ENCODE results near the gene EGLN2.
"Not testable (repeated sequence)": the region's sequence is repeated elsewhere in the genome, so short reads cannot be mapped to it uniquely, and the experiment has no call there.

Gene EGLN2

DNA sequence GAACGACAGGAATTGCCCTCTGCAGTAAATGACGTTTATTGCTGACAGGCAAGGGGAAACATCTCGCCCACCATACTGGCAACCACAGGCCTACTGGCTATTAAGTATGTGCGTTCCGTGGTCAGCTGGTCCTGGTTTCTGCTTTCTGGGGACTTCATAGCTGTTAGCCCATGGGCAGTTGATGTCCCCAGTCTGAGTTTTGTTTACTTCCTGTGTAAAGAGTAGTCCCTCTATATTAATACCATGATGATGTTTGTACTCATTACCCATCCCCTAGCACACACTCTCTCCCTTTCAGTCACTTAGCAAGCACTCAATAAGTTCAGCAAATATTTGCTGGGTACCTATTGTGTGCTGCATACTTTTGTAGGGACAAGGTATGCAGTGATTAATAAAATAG, 30.1 kb upstream of the EGLN2 start:
- no peak for DNase-seq (ENCODE audit: extremely low read depth, low read depth)
- TF ChIP-seq, protein P1, sequence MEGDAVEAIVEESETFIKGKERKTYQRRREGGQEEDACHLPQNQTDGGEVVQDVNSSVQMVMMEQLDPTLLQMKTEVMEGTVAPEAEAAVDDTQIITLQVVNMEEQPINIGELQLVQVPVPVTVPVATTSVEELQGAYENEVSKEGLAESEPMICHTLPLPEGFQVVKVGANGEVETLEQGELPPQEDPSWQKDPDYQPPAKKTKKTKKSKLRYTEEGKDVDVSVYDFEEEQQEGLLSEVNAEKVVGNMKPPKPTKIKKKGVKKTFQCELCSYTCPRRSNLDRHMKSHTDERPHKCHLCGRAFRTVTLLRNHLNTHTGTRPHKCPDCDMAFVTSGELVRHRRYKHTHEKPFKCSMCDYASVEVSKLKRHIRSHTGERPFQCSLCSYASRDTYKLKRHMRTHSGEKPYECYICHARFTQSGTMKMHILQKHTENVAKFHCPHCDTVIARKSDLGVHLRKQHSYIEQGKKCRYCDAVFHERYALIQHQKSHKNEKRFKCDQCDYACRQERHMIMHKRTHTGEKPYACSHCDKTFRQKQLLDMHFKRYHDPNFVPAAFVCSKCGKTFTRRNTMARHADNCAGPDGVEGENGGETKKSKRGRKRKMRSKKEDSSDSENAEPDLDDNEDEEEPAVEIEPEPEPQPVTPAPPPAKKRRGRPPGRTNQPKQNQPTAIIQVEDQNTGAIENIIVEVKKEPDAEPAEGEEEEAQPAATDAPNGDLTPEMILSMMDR (IDR thresholded peaks at IDR 0.05; ENCODE audit: low read depth, low read length), result no peak

DNA sequence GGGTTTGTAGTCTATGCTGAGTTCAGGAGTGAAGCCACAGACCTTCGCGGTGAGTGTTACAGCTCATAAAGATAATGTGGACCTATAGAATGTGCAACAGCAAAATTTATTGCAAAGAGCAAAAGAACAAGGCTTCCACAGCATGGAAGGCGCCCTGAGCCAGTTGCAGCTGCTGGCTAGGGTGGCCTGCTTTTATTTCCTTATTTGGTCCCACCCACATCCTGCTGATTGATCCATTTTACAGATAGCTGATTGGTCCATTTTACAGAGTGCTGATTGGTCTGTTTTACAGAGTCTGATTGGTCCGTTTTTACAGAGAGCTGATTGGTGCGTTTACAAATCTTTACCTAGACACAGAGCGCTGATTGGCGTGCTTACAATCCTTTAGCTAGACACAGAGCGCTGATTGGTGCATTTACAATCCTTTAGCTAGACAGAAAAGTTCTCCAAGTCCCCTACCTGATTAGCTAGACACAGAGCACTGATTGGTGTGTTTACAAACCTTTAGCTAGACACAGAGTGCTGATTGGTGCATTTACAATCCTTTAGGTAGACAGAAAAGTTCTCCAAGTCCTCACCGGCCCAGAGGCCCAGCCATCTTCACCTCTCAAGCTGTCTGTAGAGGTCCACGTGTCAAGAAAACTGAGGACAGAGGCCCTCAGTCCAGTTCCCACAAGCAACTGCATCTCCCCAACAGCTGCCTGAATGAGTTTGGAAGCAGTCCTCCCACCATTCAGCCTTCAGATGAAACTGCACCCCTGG, 27.7 kb upstream of the EGLN2 start:
- DNase-seq (ENCODE audit: extremely low read depth, low read depth), result not testable (repeated sequence)

DNA sequence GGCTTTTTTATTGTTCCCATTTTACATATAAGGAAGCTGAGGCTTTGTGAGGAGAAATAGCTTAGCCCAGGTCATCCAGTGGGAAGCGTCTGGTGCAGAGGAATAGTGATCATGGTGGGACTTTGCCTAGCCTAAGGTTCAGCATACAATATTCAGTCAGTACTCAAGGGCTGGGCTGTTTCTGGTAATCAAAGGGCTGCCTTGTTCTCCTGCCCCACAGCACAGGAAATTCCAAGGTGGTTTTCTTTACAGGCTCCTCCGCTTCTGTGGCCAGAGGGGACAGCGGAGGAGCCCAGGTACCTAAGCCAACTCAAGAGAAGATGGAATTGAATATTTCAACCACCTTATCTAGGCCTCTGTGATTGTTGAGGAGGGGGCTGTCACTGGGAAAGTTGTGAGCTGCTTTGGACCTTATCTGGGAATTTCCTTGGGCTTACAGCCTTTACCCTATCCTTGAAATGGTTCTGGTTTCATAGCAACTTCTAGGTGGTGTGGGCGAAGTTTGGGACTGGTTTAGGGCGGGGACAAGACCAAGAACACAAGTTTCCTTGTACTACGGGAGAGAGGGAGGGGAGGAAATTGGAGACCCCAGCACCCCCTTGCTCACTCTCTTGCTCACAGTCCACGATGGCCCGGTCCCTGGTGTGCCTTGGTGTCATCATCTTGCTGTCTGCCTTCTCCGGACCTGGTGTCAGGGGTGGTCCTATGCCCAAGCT, 23.9 kb upstream of the EGLN2 start, which contains the start of gene MIA:
Gene MIA, plus strand, starts transcription at position 606 of the 716 bp plus-strand sequence. Its CDS starts 22 bp downstream, at position 628.
- DNase-seq (ENCODE audit: extremely low read depth, low read depth), result no peak
- TF ChIP-seq, protein P1 (IDR thresholded peaks at IDR 0.05; ENCODE audit: low read depth, low read length), result no peak

DNA sequence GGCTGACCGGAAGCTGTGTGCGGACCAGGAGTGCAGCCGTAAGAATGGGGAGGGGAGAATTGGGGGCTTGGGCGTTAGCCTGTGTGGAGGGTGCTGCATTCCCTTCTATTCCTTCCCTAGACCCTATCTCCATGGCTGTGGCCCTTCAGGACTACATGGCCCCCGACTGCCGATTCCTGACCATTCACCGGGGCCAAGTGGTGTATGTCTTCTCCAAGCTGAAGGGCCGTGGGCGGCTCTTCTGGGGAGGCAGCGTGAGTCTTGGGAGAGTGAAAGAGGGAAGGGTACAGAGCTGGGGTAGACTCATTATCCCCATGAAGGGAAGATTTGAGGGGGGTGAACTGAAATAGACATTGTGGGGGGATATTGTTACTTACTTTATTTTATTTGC, 23.4 kb upstream of the EGLN2 start:
- TF ChIP-seq, protein P1 (IDR thresholded peaks at IDR 0.05; ENCODE audit: low read depth, low read length), result no peak
- DNase-seq (ENCODE audit: extremely low read depth, low read depth), result no peak

DNA sequence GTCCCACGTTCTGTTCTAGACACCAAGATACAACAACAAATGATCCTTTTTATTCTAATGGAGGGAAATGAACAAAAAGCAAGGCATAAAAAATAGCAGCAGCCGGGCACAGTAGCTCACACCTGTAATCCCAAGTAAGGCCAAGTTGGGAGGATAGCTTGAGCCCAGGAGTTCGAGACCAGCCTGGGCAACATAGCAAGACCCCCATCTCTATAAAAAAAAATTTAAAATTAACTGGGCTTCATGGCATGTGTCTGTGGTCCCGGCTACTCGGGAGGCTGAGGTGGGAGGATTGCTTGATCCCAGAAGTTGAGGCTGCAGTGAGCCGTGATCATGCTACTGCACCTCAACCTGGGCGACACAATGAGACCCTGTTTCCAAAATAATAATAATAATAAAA, 22.6 kb upstream of the EGLN2 start:
- TF ChIP-seq, protein P1 (IDR thresholded peaks at IDR 0.05; ENCODE audit: low read depth, low read length), result no peak
- DNase-seq (ENCODE audit: extremely low read depth, low read depth), result no peak

DNA sequence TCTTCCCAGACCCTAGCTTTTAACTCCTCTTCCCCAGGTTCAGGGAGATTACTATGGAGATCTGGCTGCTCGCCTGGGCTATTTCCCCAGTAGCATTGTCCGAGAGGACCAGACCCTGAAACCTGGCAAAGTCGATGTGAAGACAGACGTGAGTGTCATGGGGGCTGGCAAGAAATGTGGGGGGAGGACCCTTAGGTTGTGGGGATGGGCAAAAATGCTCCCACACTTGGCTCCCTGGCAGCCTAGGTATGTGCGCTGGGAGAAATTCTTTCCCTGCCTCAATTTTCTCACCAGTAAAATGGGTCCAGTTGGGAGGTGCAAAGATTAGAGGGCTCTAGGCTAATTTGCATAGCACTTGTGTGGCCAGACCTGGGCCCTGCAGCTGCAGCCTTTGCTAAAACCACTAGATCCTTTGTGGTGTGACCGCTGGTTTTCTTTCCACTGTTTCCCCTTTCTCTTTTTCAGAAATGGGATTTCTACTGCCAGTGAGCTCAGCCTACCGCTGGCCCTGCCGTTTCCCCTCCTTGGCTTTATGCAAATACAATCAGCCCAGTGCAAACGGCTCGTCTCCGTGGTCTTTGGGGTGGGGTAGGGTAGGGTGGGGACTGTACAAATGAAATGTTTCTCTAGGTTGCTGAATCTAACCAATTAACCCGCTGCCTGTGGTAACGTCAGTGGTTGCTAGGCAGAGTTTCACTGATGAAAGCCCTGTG, 21.9 kb upstream of the EGLN2 start:
- TF ChIP-seq, protein P1 (IDR thresholded peaks at IDR 0.05; ENCODE audit: low read depth, low read length), result no peak
- DNase-seq (ENCODE audit: extremely low read depth, low read depth), result peak; percentile 80

DNA sequence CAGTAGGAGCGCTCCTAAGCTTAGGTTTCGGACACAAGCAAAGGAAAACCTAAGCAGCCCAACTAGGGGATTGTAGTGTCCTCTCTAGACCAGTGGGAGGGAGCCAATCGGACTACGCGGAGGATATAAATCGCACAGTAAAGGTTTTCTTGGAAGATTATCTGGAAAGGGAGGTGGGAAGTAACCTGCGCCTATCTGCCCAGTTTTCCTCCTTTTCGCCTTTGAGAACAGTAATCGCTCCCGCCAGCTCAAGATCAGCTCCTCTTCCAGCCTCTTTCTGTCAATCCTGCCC, 21.4 kb upstream of the EGLN2 start:
- TF ChIP-seq, protein P1 (IDR thresholded peaks at IDR 0.05; ENCODE audit: low read depth, low read length), result no peak
- DNase-seq (ENCODE audit: extremely low read depth, low read depth), result no peak
